HG02642 (cell line): ENCODE data around the gene PTPDC1.

Experiments used
- ATAC-seq: cut with Tn5 transposase; IDR thresholded peaks from one replicate; pipeline ENCODE4 v1.9.1; 2021; ENCODE audit warnings: mild to moderate bottlenecking; ENCODE audit not compliant: unreplicated experiment, poor library complexity

Gene PTPDC1, protein sequence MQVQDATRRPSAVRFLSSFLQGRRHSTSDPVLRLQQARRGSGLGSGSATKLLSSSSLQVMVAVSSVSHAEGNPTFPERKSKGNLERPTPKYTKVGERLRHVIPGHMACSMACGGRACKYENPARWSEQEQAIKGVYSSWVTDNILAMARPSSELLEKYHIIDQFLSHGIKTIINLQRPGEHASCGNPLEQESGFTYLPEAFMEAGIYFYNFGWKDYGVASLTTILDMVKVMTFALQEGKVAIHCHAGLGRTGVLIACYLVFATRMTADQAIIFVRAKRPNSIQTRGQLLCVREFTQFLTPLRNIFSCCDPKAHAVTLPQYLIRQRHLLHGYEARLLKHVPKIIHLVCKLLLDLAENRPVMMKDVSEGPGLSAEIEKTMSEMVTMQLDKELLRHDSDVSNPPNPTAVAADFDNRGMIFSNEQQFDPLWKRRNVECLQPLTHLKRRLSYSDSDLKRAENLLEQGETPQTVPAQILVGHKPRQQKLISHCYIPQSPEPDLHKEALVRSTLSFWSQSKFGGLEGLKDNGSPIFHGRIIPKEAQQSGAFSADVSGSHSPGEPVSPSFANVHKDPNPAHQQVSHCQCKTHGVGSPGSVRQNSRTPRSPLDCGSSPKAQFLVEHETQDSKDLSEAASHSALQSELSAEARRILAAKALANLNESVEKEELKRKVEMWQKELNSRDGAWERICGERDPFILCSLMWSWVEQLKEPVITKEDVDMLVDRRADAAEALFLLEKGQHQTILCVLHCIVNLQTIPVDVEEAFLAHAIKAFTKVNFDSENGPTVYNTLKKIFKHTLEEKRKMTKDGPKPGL

DNA sequence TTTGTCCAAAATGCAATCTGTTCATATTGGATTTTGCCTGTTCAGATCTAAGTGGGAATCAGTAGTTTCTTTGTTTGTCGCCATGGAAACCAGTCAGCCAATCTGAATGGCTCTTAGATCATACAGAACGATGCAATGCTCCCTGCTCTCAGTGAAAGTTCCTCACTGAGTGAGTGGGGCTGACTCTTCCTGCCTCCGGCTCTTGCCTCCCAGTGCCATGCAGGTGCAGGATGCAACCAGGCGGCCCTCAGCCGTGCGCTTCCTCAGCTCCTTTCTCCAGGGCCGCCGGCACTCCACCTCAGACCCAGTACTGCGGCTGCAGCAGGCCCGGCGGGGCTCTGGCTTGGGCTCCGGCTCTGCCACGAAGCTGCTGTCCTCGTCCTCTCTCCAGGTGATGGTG, at the start of gene PTPDC1:
Gene PTPDC1, plus strand, starts transcription at position 151 of the 400 bp plus-strand sequence. Its CDS starts 67 bp downstream, at position 218.
- no peak for ATAC-seq

DNA sequence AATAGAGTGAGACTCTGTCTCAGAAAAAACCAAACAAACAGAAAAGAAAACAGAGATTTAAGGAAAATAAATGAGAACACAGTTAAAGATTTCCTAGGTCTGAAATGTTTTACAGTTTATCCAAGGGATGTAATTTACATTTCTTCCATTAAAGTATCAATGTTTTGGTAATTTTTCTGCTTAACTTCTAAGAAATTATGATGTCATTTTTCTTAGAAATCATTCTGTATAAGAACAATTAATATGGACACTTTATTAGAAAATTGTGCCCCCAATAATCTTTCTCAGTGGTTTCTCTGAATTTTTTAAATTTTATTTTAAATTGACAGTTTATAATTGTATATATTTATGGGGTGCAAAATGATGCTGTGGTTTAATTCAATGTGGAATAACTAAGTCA, 49.8 kb upstream of the PTPDC1 start:
- no peak for ATAC-seq

DNA sequence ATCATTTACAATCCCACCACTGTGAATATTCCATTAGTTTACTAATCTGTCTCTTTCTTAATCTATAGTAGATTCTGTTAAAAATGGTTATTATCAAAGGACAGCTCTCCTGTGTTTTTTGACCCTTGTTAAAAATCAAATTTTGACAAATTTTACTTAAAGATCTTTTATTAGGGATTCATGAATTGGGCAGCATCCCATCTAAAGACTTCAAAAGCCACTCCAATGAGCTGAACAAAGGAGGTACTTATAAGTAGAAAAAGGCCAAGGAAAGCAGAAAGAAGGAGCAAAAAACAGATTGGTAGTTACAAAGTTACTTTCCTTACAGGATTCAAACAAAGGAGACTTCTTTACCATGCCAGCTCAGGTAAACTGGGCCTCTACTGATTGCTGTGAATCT, 44.5 kb upstream of the PTPDC1 start:
- ATAC-seq: no peak

DNA sequence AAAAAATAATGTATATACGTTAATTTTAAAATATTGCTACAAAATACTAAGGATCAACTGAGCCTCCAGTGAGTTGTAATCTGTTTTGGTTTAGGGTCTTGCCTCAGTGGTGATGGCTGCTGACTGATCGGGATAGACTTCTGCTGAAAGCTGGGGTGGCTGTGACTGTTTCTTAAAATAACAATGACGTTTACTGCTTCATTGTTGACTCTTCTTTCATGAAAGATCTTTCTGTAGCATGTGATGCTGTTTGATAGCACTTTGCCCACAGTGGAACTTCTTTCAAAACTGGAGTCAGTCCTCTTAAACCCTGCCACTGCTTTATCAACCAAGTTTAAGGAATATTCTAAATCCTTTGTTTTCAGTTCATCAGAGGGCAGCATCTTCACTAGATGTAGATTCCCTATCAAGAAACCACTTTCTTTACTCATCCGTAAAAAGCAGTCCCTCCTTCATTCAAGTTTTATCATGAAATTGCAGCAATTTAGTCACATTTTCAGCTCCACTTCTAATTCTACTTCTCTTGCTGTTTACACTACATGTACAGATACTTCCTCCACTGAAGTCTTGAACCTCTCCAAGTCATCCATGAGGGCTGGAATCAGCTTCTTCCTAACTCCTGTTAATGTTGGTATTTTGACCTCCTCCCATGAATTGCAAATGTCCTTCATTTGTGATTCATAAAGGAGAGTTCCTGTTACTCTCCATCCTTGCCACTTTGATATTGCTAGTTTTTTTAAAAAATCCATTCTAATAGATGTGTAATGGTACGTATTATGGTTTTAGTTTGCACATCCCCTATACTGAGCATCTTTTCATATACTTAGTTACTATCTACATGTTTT, 41.5 kb upstream of the PTPDC1 start:
- no peak for ATAC-seq

DNA sequence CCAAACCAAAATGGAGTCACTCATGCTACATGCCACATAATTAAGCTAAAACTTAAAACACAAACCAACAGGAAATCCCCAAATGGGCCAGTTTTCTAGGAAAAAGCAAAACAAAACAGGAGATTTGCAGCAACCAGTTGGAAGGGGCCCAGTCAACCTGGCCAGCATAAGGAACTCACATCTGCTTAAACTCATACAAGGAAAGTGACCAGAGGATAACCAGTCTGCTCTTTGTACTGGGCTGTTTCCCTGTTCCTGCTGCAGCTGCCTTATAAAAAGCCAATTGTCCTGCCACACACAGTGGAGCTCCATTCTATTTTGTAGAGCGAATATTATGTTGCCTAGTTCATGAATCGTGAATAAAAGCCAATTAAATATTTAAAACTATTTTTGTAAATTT, 29.5 kb upstream of the PTPDC1 start:
- no peak for ATAC-seq

DNA sequence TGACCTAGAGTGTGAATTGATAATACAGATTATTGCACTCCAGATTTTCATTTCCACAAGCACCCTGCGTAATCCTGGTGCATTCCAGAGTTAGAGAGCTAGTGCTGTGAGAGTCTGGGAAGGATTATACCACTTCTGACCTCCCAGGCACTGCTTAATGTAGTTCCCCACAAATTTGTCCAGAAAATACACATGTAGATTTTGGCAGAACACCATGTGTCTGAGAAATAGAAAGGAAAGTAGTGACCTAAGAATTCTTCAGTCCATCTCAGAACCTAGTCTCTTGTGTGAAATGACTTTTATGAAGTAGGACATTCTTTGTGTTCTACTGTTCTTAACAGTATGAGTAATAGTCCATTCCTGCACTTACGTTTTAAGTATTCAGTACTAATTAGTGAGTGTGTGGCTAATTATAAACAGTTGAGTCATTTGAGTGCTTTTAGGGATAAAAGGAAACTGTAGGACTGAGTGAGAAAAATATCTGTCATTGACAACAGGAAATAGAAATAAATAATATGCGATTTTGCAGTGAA, 27.8 kb upstream of the PTPDC1 start:
- ATAC-seq: no peak

DNA sequence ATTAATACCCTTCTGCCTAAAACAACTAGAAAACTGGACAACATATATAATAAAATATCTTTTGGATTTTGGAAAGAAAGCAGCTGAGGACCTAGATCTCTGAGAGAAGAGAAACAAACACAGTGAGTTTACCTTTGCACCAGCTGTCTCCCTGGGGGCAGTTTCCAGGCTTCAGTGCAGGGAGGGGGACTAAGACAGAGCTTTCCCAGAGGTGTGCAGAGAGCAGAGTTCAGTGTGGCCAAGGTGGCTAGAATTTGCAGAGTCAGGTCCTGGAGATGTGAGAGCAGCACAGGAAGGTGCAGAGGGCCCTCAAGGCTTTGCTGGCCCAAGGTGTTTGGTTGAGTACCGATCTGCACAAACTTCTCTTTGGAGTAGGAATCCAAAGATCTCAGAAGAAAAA, 26.3 kb upstream of the PTPDC1 start:
- ATAC-seq: no peak

DNA sequence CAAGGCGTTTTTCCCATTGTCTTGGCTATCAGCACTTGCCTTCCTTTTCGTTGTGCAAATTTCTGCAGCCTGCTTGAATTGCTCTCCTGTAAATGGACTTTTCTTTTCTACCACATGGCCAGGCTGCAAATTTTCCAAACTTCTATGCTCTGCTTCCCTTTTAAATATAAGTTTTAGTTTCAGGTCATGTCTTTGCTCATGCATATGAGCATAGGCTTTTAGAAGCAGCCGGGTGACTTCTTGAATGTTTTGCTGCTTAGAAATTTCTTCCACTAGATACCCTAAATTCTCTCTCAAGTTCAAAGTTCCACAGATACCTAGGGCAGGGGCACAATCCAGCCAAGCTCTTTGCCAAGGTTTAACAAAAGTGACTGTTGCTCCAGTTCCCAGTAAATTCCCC, 22.4 kb upstream of the PTPDC1 start:
- no peak for ATAC-seq

DNA sequence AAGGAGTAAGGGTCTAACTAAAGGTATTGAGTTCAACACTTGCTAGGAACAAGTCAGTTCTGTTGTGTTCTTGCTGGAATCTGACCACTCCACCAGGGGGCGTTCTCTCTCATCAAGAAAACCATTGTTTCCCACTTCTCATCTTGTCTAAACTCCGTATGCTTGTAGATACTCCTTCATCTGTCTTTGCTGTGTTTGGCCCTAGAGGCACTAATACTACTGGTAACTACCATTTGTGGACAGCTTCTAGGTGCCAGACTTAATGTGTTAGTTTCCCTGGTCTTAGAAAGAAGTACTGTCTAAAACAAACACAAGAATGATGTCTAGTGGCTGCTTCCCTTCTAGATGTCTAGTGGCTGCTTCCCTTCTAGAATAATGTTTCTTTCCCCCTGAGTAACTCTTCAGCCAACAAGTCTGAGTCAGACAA, 18.7 kb upstream of the PTPDC1 start:
- peak; percentile 45 for ATAC-seq

DNA sequence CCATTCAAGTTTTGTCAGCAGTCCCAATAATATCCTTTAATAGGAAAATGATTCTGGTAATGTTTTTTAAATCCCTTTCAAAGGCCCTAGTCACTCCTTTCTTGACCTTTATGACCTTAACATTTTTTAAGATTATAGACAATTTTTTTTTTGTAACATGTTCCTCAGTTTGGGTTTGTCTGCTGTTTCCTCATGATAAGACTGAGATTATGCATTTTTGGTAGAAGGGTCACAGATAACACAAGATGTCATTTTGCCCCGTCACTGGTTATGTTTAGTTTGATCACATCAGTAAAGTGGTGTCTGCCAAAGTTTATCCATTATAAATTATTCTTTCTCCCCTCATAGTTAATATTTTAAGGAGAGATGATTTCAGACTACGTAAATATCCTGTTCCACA, 16.0 kb upstream of the PTPDC1 start:
- ATAC-seq: no peak

DNA sequence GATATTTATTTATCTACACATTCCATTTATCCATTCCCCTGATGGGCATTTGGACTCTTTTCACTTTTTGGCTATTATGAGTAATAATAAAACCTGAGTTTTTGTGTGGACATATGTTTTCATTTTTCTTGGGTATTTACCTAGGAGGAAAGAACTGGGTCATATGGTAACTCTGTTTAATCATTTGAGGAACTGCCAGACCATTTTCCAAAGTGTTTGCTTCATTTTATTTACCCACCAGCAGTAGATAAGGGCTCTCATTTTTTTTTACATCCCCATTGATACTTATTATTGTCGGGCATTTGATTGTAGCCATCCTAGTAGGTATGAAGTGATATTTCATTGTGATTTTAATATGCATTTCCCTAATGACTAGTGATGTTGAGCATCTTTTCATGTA, 7.7 kb upstream of the PTPDC1 start:
- no peak for ATAC-seq

DNA sequence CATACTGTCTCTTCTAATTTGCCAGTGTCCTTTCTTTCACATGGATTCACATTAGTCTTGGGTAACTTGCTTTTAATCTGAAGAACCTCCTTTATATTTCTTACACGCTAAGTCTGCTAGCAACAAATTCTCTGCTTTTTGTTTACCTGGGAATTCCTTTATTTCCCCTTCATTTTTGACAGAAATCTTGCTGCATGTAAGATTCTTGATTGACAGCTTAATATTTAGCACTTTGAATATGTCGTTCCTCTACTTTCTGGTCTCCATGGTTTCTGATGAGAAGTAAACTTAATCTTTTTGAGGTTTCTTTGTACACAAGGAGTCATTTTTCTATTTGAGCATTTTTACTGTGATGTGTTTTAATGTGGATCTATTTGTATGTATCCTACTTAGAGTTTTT, 6.2 kb upstream of the PTPDC1 start:
- ATAC-seq: no peak

DNA sequence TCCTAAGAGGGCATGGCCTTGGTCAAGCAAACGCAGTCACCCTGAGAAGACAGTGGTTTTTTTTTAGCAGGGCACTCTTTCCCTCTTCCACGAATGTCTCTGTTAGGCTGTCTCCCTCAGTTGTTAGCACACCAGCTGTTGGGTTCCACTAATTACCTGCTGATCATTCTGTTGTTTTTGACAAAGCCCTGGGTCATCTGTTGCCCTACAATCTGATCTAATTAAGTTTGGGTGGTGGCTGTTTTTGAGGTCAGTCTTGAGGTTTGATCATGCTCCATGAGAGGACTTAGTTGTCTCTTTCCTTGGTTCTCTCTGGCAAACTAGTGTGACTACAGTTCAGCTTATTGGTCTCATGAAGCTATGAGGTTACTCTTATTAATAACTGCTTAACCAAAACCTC, 5.0 kb upstream of the PTPDC1 start:
- ATAC-seq: no peak

DNA sequence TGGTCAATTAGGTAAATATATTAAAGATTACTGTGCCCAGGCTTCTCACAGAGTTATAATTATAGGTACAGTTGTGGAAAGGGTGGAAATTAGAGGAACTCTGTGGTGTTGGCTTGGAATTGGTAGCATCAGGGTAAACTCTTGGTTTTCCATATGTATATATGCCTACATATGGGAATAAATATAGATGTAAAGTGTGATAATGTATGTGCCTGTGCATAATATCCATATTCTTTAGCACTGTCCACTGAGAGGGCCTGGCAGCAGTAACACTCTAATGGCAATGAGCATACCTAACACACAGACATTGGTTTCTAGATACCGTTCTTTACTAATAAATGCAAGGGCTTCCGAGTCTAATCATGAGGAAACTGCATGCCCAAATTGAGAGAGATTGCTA, 4.0 kb upstream of the PTPDC1 start:
- ATAC-seq: no peak

DNA sequence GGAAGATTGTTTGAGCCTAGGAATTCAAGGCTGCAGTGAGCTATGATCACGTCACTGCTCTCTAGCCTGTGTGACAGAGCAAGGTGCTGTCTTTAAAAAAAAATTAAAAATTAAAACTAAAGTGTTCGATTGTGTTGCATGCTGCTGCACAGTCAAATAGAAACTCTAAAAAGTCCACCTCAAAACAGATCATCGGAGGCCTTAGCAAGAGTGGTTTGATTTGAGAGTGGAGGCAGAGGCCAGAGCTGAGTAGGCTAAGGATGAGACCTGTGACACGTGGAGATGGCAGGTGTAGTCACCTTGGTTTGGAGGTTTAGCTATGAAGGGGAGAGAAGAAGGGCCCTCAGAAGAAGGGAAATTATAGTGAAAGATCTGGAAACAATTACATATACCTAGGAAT, 2.8 kb upstream of the PTPDC1 start:
- ATAC-seq: no peak

DNA sequence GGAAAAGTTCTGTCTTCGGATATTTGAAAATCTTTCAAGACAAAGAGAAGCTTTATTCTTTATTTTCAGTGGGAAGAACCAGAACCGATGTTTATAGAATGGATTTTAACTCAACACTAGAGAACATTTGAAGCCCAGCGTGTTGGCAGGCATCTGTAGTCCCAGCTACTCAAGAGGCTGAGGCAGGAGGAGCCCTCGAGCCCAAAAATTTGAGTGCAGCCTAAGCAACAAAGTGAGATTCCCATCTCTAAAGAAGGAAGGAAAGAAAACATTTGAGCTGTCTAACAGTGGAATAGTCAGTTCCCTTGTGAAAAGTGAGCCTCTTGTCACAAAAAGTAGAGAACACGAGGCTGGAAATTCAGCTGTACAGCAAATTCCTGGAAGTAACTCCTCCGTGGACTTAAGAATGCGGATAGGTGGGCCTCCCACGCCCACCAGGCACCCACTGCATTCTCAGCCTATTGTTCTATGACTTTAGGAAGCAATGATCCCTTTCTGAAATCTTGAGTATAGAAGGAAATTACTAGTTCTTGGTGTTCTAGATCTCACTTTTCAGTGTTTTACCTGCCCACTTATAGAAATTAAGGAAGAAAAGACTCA, 2.3 kb upstream of the PTPDC1 start:
- ATAC-seq: no peak

DNA sequence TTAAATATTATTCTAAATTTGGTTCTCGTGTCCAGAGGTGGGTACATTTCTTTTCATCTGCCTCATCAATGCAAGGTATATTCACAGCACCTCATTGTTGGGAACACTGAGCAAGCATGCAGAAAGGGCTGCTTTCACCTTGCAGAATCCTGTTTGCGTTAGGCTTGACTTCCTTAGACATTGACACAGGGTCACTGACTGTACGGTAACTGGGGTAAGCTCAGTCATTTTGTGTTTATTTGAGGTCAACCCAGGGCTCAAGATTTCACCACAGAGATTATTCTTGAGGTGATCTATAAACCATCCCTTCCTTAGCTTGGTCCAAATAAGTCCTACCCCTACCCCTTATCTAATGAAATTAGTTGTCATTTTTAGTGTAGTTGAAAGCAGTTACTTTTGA, 1.7 kb upstream of the PTPDC1 start:
- ATAC-seq: no peak

DNA sequence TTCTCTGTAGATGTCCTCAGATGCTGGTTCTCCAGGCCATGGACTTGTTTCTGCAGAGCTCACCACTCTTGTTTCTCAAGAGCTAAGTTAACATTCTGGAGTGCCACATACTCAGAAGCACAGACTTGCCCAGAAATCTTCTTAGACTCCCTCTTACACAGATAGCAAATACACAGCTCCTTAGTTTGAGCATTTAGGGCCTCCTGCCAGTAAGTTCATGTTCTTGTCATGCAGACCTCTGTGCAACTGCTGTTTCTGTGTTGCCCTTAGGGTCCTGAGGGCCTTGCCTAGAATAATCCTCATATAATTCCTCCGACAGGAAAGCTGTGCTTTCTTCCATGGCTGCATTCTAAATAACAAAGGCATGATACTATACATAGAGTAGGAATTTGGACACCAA, 1.3 kb upstream of the PTPDC1 start:
- ATAC-seq: no peak

DNA sequence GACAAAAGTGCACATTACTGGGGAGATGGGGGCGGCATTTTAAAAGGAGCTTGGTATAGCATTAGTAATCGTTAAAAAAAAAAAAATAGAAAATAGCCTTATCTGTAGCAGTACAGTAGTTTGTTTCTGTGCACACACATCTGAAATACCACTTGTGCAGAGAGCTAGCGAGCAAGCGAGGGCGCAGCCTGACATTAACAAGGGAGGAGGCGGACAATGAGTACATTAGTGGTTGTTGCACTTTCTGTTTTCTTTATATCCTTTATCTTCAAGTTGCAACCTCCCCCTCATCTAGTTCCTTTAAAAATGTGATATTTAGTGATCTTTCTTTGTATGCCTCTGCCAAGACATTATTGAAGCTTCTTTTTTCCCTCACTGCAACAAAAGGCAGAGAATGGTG, 880 bp upstream of the PTPDC1 start:
- no peak for ATAC-seq

DNA sequence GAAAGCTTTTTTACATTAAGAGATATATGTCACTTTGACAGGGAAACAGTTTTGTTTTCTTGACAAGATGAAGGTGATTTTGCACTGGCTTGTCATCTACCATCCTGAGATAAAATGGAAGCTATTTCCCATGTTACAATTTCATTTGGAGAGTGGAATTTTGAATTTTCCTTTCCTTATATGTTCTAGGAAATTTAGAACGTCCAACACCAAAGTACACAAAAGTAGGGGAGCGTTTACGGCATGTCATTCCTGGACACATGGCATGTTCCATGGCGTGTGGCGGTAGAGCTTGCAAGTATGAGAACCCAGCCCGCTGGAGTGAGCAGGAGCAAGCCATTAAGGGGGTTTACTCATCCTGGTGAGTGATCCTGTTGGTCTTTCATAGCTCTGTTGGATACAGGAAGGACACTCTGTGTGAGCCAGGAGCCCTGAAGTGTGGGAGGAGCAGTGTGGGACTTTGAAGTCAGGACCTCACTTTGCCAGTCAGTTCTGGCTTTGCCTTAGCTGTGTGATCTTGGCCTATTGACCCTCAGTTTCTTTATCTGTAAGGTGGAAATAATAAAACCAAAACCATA, 887 bp downstream of the PTPDC1 start:
- ATAC-seq: no peak
